Stomach (tissue), 9 donors: Measurements from ENCODE around the gene M1AP. TPM values are rescaled to one million over a fixed set of nuclear protein-coding genes. Genes with fewer than 3 reads are reported as not detected.

Source experiments
- DNase-seq, 2 donors: peaks; one replicate each; pipeline versions ENCODE4 v3.0.0 to v3.0.0-alpha.2; 2013 to 2019
- H3K27ac ChIP-seq, 5 donors: fragments of 200-600 bp in 4 of 5; sonication (generic) in 4 of 5; one replicate each; pipeline ENCODE4 v1.5.1; 2013 to 2019; ENCODE audit warnings: mild to moderate bottlenecking in 1 of 5, moderate library complexity in 1 of 5
- H3K27me3 ChIP-seq, 3 donors: fragments of 200-600 bp; sonication (generic); one replicate each; pipeline ENCODE4 v1.5.1; 2017 to 2019; ENCODE audit warnings: mixed run types in 1 of 3
- H3K36me3 ChIP-seq, 4 donors: fragments of 200-600 bp; sonication (generic); 1 replicate in 3 of 4; 2 replicates in 1 of 4; pipeline ENCODE4 v1.5.1; 2016 to 2019
- H3K4me1 ChIP-seq, 4 donors: fragments of 200-600 bp; sonication (generic); one replicate each; pipeline ENCODE4 v1.5.1; 2016 to 2019
- H3K4me3 ChIP-seq, 4 donors: fragments of 200-600 bp; sonication (generic) in 3 of 4; one replicate each; pipeline ENCODE4 v1.5.1; 2016 to 2019; ENCODE audit warnings: mild to moderate bottlenecking in 1 of 4
- H3K9me3 ChIP-seq, 4 donors: fragments of 200-600 bp; sonication (generic); one replicate each; pipeline ENCODE4 v1.5.1; 2016 to 2019
- CTCF ChIP-seq, 7 experiments: fragments of 450-650 bp in 4 of 7; fragments of 200-600 bp in 3 of 7; sonication (generic) in 3 of 7; IDR thresholded peaks; one replicate each; pipeline ENCODE4 v1.5.1; 2016 to 2019; ENCODE audit warnings: antibody characterized with exemption in 7 of 7, control low read depth in 2 of 7, mild to moderate bottlenecking in 1 of 7
- EP300 ChIP-seq: sonication (generic); formaldehyde crosslinking; IDR thresholded peaks from one replicate; pipeline ENCODE4 v1.6.1; 2017; ENCODE audit warnings: antibody characterized with exemption
- POLR2A ChIP-seq, 4 donors: fragments of 450-650 bp; IDR thresholded peaks; one replicate each; pipeline ENCODE4 v1.6.1; 2016; ENCODE audit warnings: antibody characterized with exemption in 4 of 4, control low read depth in 2 of 4, mild to moderate bottlenecking in 1 of 4, moderate library complexity in 1 of 4
- POLR2AphosphoS5 ChIP-seq, 3 donors: sonication (generic); formaldehyde crosslinking; IDR thresholded peaks; one replicate each; pipeline ENCODE4 v1.6.1; 2016; ENCODE audit warnings: antibody characterized with exemption in 3 of 3
- WGBS, 5 donors: extraction: QIAGEN DNeasy Blood & Tissue Kit in 3 of 5; methylation state at CpG; one replicate each; pipeline versions ENCODE4 v1.1.5 to v1.1.7; 2013 to 2018; 5-methylcytosine and 5-hydroxymethylcytosine counted together
- intact Hi-C: fragments of 100-400 bp; cut with DNase I; formaldehyde crosslinking; loops from one replicate; pipeline ENCODE4 v1.15.1; 2023; ENCODE audit warnings: low total_unique reads
- polyA plus RNA-seq, 3 donors: library from polyadenylated mRNA; stranded (reverse); fragments of 200-250 nt; gene quantifications; one replicate each; pipeline ENCODE4 v1.2.3, GENCODE V29; 2013
- total RNA-seq, 5 donors: library from RNA; depleted of rRNA; stranded (reverse); fragments of >200 nt; gene quantifications; one replicate each; pipeline versions ENCODE4 v1.1.0 to v1.2.3, GENCODE V29; 2014 to 2016
- donor health status: healthy with polysubstance abuse.
- donor health status: Bipolar disorder and iron deficiency.
- donor health status: healthy.

The M1AP gene
- total and polyA plus RNA-seq, 8 donors, result 0.18 to 27.1 (median 0.31) TPM; not detected in 3

- no peak overlapping the region for H3K4me3 ChIP-seq
- H3K27ac ChIP-seq, result no peak overlapping the region
- no peaks in the 10 kb centered on the region for H3K27me3 ChIP-seq
- TF ChIP-seq POLR2AphosphoS5 (IDR thresholded peaks at IDR 0.05), result no peak
- TF ChIP-seq EP300, result no peak
- no peak for TF ChIP-seq CTCF (IDR thresholded peaks at IDR 0.05)
- TF ChIP-seq POLR2A (IDR thresholded peaks at IDR 0.05), result no peak
- no peak for DNase-seq
- no peaks in the 10 kb centered on the region for H3K4me1 ChIP-seq
- intact Hi-C loops, result no loop called here
- peaks cover 3 to 58% (median 37%) of the 10 kb centered on the region in 4 donors for H3K36me3 ChIP-seq
- no peaks in the 10 kb centered on the region for H3K9me3 ChIP-seq
Measured at GRCh38 chr2:74671479-74671878, 23.3 kb upstream of the M1AP start.

DNA sequence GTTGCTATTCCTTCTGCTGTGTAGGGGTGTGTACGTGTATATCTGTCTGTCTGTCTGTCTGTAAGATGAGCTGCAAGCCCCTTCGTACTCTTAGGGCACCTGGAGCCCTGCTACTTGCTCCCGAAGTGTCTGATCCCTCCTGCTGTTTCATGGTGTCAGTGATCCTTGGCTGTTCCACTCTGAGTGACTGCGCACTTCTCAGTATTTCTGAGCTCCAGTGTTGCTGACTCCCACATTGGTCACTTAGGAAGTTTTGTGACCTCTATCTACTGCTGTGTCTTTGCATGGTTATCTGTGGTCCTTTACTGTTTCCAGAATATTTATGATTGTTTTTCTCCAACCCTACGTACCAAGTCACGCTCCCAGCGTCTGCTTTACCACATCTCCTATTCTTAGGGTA, 22.1 kb upstream of the M1AP start:
- DNase-seq, result no peak
- intact Hi-C loops, result no loop called here

DNA sequence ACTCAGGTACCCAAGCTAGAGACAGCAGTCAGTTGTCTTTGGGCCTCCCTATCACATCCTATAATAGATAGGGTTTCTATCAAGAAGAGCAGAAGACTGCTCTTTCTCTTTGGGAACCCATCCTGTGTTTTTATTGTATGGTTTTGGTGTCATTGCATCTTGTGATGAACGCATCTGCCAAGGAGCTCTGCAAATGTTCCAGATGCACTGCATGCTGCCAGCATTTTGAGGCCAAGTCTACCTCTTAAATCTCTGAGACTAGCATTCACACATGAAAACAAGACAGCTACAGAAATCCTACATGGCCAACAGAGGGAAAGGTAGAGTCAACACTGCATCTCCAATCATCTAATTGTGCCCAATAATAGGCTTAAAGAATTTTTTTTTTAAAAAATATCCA, 20.0 kb upstream of the M1AP start:
- H3K9me3 ChIP-seq, result no peaks in the 10 kb centered on the region
- no peaks in the 10 kb centered on the region for H3K27me3 ChIP-seq
- no peak overlapping the region for H3K4me3 ChIP-seq
- DNase-seq, result no peak
- H3K27ac ChIP-seq, result no peak overlapping the region
- WGBS, 5 donors, result 90 to 100% (median 92%) methylated on average over 1 of the region's 1 CpG
- no peaks in the 10 kb centered on the region for H3K4me1 ChIP-seq
- H3K36me3 ChIP-seq, result peaks cover 0 to 25% (median 5%) of the 10 kb centered on the region in 4 donors
- TF ChIP-seq CTCF (IDR thresholded peaks at IDR 0.05) (no peak), POLR2AphosphoS5 (IDR thresholded peaks at IDR 0.05) (no peak), EP300 (no peak), POLR2A (IDR thresholded peaks at IDR 0.05) (no peak)
- intact Hi-C loops, result no loop called here

More for the DNA sequence above, 22.1 kb upstream of the M1AP start:
- peaks cover 0 to 46% (median 25%) of the 10 kb centered on the region in 4 donors for H3K36me3 ChIP-seq
- TF ChIP-seq EP300 (no peak), POLR2A (IDR thresholded peaks at IDR 0.05) (no peak), CTCF (IDR thresholded peaks at IDR 0.05) (no peak), POLR2AphosphoS5 (IDR thresholded peaks at IDR 0.05) (no peak)
- no peak overlapping the region for H3K4me3 ChIP-seq
- H3K4me1 ChIP-seq, result no peaks in the 10 kb centered on the region
- H3K27ac ChIP-seq, result no peak overlapping the region
- no peaks in the 10 kb centered on the region for H3K9me3 ChIP-seq
- 93 to 96% (median 93%) methylated on average over 7 of the region's 7 CpGs for WGBS, 5 donors
- H3K27me3 ChIP-seq, result no peaks in the 10 kb centered on the region

- Histone ChIP-seq H3K36me3 (peaks cover 0 to 51% (median 23%) of the 10 kb centered on the region in 4 donors), H3K9me3 (no peaks in the 10 kb centered on the region), H3K4me1 (peaks cover 4 to 8% (median 6%) of the 10 kb centered on the region in 4 donors), H3K4me3 (no peak overlapping the region), H3K27ac (no peak overlapping the region), H3K27me3 (no peaks in the 10 kb centered on the region)
- intact Hi-C loops, result no loop called here
- 59 to 68% (median 66%) methylated on average over 2 of the region's 2 CpGs for WGBS, 5 donors
- TF ChIP-seq CTCF (IDR thresholded peaks at IDR 0.05) (no peak), POLR2A (IDR thresholded peaks at IDR 0.05) (no peak), POLR2AphosphoS5 (IDR thresholded peaks at IDR 0.05) (no peak), EP300 (no peak)
- DNase-seq, result no peak
Measured at GRCh38 chr2:74659462-74659861, 11.3 kb upstream of the M1AP start.
